SU-DHL-6 (cell line): ENCODE results near the gene ASPRV1.

ENCODE experiments used
- EZH2phosphoT487 ChIP-seq: fragments of 200-600 bp; sonication (generic), shearing (Covaris generic); conservative IDR thresholded peaks from 2 replicates; pipeline ENCODE4 v1.6.1; 2018; ENCODE audit warnings: mild to moderate bottlenecking, antibody characterized with exemption, low read length, moderate library complexity, mixed read lengths
- TF ChIP-seq, protein P1 (sequence below): fragments of 200-600 bp; sonication (generic); IDR thresholded peaks from one replicate; pipeline ENCODE4 v1.5.1; 2017; ENCODE audit warnings: antibody characterized with exemption, mild to moderate bottlenecking, low read length, moderate library complexity; ENCODE audit not compliant: insufficient read depth, poor library complexity, severe bottlenecking

GRCh38 chr2:69961496-69961895, at the start of gene ASPRV1:
- TF ChIP-seq, protein P1, sequence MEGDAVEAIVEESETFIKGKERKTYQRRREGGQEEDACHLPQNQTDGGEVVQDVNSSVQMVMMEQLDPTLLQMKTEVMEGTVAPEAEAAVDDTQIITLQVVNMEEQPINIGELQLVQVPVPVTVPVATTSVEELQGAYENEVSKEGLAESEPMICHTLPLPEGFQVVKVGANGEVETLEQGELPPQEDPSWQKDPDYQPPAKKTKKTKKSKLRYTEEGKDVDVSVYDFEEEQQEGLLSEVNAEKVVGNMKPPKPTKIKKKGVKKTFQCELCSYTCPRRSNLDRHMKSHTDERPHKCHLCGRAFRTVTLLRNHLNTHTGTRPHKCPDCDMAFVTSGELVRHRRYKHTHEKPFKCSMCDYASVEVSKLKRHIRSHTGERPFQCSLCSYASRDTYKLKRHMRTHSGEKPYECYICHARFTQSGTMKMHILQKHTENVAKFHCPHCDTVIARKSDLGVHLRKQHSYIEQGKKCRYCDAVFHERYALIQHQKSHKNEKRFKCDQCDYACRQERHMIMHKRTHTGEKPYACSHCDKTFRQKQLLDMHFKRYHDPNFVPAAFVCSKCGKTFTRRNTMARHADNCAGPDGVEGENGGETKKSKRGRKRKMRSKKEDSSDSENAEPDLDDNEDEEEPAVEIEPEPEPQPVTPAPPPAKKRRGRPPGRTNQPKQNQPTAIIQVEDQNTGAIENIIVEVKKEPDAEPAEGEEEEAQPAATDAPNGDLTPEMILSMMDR = no peak
- TF ChIP-seq EZH2phosphoT487 = no peak
